ENCODE data around the gene NOVA2. TPM values are rescaled to one million over a fixed set of nuclear protein-coding genes. Genes with fewer than 3 reads are reported as not detected.

NOVA2 gene
- total and polyA plus RNA-seq, 9 of the 15 experiments (the other 6 are each of a cell fraction or from before 2014, with no cell fraction given), result not detected

DNA sequence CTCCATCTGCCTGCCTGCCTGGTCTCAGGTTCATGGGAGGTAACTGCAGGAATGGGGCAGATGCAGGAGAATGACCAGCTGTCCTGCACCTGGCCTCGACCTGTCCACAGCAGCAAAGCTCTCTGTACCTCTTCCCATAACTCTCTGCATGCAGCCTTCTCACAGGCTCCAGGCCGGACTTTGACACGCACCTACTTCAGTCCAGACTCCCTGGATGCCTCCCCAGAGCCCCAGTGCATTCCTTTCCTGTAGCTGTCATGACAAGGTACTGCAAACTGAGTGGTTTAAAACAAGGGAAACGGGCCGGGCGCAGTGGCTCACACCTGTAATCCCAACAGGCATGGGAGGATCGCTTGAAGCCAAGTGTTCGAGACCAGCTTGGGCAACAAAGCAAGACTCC lies 62.4 kb downstream of the NOVA2 start:
- H3K4me3 ChIP-seq, result no peak overlapping the region
- BruUV-seq (replicated peaks), result no TSS peak
- H3K9me1 ChIP-seq (ENCODE audit: control insufficient read depth, insufficient read depth, low read length), result no peaks in the 10 kb centered on the region
- WGBS (ENCODE audit: insufficient coverage, low coverage, missing lambda C conversion rate), result 12% methylated on average over 7 of the region's 8 CpGs
- no peak overlapping the region for H2AFZ ChIP-seq (ENCODE audit: low read depth, low read length)
- H3K4me2 ChIP-seq (ENCODE audit: insufficient read depth, low read length), result no peak overlapping the region
- H3K9ac ChIP-seq (ENCODE audit: insufficient read depth in 1 of 2, low read depth in 2 of 2, low read length in 2 of 2), result no peak overlapping the region
- ChIA-PET POLR2A (interaction anchor here (1.0 kb wide), 1 partner anchor 8 kb away, joined by 3 read pairs; no protein-coding TSS in a partner anchor), CTCF (ENCODE audit: low intra/inter-chr PET ratio) (no interaction called here)
- peaks cover 0 to 9% of the 10 kb centered on the region in 2 experiments; a peak in 2 of 5 replicates for H3K4me1 ChIP-seq (replicated peaks in 1 of 2; ENCODE audit: control insufficient read depth in 2 of 2, insufficient read depth in 2 of 2, low read length in 2 of 2)
- no peak overlapping the region for H3K27ac ChIP-seq (ENCODE audit: extremely low read depth, low read depth, low read length)
- no peak for ATAC-seq
- H3K27me3 ChIP-seq (ENCODE audit: control insufficient read depth in 2 of 2, insufficient read depth in 2 of 2, low read length in 2 of 2), result peaks cover 6 to 16% of the 10 kb centered on the region in 2 experiments; a peak in 3 of 5 replicates
- H4K20me1 ChIP-seq (replicated peaks; ENCODE audit: control insufficient read depth, insufficient read depth, low read length), result no peaks in the 10 kb centered on the region
- no peak for DNase-seq (ENCODE audit: extremely low read depth in 1 of 4, low spot score in 3 of 4)
- no peak for TF ChIP-seq FOS (IDR thresholded peaks at IDR 0.05; ENCODE audit: extremely low read depth, insufficient read length)
- TF ChIP-seq TCF7 (IDR thresholded peaks at IDR 0.05; ENCODE audit: borderline replicate concordance), result no peak
- TF ChIP-seq, protein P1, sequence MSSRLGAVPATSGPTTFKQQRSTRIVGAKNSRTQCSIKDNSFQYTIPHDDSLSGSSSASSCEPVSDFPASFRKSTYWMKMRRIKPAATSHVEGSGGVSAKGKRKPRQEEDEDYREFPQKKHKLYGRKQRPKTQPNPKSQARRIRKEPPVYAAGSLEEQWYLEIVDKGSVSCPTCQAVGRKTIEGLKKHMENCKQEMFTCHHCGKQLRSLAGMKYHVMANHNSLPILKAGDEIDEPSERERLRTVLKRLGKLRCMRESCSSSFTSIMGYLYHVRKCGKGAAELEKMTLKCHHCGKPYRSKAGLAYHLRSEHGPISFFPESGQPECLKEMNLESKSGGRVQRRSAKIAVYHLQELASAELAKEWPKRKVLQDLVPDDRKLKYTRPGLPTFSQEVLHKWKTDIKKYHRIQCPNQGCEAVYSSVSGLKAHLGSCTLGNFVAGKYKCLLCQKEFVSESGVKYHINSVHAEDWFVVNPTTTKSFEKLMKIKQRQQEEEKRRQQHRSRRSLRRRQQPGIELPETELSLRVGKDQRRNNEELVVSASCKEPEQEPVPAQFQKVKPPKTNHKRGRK (tag; IDR thresholded peaks at IDR 0.05), result no peak
- no peak for TF ChIP-seq DNMT1 (IDR thresholded peaks at IDR 0.05)
- TF ChIP-seq MYNN (IDR thresholded peaks at IDR 0.05), result no peak
- no peak for TF ChIP-seq MYNN (CRISPR knock-in tag; IDR thresholded peaks at IDR 0.05)
- TF ChIP-seq BRF1 (IDR thresholded peaks at IDR 0.05; ENCODE audit: borderline replicate concordance, extremely low read depth, insufficient read length), result no peak
- no peak for TF ChIP-seq CHD1 (IDR thresholded peaks at IDR 0.05; ENCODE audit: low read length)
- TF ChIP-seq RHOXF2B (CRISPR knock-in tag; conservative IDR thresholded peaks at IDR 0.05), result no peak
- no peaks in the 10 kb centered on the region for H3K36me3 ChIP-seq (ENCODE audit: control insufficient read depth, insufficient read depth, low read length)
- in situ Hi-C loops (cut with MboI), result loop anchor here (10.0 kb wide), 1 partner anchor 354 kb away; no protein-coding TSS in a partner anchor
- intact Hi-C loops (cut with micrococcal nuclease), result loop anchor here (5.0 kb wide), 1 partner anchor 111 kb away; the partner anchor contains the start of gene PGLYRP1
- no peaks in the 10 kb centered on the region for H3K79me2 ChIP-seq (ENCODE audit: control insufficient read depth, insufficient read depth, low read length)
- H3K9me3 ChIP-seq (replicated peaks; ENCODE audit: control insufficient read depth, insufficient read depth, low read depth, low read length), result no peaks in the 10 kb centered on the region
- no peak for FAIRE-seq
